GM21526 (cell line): ENCODE data around the gene XAB2.

Source experiments
- ATAC-seq: cut with Tn5 transposase; IDR thresholded peaks from one replicate; pipeline ENCODE4 v1.9.1; 2021; ENCODE audit warnings: moderate library complexity; ENCODE audit not compliant: unreplicated experiment, low FRiP score

The XAB2 gene

DNA sequence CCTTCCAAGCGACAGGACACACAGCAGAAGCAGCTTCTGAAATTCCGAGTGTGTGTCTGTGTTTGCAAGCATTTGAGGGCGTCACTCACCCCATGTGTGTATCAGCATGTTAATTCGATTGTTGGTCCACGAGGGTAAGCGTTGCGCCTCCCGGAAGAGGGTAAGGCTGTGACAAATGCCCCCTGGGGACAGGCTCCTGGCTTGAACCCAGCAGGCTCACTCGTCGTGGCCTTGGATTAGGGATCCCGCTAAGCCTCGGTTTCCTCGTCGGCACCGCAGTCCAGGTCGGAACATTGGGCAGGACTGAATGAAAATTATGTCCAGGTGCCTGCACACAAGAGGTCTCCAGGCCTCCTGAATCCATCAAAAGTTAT is 7.0 kb upstream of the XAB2 start:
- ATAC-seq: no peak

- ATAC-seq: no peak
Observed at GRCh38 chr19:7635670-7636069, 6.3 kb upstream of the XAB2 start.

- ATAC-seq: no peak
Observed at GRCh38 chr19:7633698-7634097, 4.4 kb upstream of the XAB2 start, which contains the start of gene PCP2. PCP2 (minus strand) TSS chr19:7633719; CDS start chr19:7633457, 262 bp downstream.

DNA sequence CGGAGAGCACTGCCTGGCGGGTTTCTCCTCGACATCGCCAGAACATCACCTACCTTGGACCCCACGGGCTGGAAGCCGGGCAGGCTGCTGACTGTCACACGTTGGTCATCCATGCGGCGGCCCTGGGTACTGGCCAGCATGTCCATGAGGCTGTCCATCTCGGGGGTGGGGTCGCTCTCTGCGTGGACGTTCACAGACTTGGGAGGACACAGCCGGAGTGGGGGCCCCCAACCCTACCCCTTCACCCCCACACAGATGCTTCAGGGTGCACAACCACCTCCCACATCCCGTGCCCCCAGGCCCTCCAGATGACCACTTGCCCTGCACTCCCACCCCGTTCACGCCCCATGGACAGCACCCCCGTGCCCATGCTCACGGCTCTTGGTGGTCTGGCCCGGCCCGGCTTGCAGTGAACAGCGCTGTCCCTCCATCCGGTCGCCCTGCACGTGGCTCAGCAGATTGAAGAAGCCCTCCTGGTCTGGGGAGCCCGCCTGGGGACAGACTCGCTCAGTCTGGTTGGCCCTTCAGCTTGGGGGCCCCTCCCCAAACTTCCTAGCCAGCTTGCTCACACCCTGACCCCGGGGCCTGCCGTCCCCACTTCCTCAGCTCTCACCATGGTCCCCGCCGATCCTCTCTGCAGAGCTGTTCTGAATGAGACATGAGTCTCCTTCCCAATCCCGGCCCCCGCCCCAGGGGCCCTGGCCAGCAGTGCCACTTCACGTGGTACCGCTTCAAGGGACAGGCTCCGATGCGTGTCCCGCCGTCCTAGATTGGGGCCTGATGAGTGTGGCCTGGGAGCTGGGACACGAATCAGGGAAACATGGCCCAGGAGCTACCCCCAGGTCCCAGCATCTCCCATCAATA is 3.2 kb upstream of the XAB2 start:
- ATAC-seq: no peak

DNA sequence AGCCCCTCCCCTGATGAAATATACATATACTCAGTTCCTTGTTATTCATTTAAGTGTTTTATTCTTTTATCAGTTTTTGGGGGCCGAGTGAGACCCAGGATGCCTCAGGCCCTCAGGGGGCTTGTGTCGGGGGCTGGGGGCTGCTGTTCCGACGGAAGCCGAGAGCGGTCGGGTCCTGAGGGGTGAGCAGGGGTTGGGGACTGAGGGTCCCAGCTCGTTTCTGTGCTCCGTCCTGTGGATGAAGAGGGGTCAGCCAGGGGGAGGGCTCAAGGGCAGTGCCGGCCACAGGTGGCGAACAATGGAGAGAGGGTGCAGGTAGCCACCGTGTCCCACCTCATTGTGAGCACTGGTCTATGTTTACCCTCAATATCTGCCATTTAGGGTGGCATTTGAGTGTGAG is 2.2 kb upstream of the XAB2 start:
- ATAC-seq: no peak

DNA sequence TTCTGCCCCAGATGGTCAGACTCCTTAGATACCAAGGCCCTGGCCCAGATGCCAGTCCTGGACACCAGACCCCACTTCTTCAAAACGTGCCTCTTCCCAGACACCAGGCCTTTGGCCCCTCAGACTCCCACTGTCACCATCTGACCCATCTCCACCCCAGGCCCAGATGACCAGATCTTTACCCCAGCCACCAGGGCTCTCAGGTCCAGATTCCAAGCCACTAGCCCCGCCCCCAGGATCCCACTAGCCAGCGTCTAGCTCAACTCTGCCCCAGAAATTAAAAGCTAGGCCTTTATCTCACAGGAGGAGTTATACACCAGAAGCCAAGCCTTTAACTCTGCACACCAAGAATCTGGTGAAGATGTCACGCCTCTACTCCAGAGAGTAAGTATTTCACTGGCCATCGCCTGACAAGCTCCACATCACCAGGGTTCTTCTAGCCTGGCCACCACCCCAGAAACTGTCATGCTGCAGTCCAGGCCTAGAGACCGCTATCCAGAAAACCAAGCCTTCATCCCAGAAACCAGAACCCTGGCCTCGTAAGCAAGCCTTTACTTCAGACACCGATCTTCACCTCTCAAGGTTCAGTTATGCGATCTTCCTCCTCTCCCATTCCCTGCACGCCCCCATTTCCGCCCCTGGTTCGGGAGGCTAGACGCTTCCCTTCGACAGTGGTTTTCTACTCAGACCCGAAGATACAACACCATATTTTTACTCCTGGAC is 595 bp downstream of the XAB2 start:
- ATAC-seq: no peak

- no peak for ATAC-seq
Observed at GRCh38 chr19:7627166-7627565, 2.2 kb downstream of the XAB2 start.

DNA sequence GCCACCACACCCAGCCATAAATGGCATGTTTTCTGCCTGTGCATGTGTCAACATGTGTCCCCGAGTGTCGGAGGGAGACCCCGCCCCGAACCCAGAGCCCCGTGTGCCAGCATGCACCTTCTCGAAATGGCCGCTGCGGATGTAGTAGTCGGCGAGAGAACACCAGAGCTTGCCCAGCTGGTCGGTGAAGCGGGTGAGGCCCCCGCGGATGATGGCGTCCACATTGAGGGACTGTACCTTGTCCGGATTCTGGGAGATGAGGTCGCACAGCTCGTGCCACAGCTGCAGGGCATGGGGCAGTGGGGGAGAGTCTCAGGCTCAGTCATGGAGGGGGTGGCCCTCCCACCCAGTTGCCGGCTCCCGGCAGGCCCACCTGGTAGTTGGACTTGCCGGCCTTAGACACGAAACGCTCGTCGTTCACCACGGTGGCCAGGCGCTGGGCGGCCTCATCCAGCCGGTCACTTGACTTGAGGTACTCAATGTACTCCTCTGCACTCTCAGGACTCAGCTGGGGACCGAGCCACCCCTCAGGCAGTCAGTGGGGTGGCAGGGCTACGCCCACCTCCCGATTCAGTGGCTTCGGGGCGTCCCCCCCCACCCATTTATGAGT is 3.5 kb downstream of the XAB2 start:
- no peak for ATAC-seq

GRCh38 chr19:7624810-7625209 is 4.5 kb downstream of the XAB2 start:
- no peak for ATAC-seq

DNA sequence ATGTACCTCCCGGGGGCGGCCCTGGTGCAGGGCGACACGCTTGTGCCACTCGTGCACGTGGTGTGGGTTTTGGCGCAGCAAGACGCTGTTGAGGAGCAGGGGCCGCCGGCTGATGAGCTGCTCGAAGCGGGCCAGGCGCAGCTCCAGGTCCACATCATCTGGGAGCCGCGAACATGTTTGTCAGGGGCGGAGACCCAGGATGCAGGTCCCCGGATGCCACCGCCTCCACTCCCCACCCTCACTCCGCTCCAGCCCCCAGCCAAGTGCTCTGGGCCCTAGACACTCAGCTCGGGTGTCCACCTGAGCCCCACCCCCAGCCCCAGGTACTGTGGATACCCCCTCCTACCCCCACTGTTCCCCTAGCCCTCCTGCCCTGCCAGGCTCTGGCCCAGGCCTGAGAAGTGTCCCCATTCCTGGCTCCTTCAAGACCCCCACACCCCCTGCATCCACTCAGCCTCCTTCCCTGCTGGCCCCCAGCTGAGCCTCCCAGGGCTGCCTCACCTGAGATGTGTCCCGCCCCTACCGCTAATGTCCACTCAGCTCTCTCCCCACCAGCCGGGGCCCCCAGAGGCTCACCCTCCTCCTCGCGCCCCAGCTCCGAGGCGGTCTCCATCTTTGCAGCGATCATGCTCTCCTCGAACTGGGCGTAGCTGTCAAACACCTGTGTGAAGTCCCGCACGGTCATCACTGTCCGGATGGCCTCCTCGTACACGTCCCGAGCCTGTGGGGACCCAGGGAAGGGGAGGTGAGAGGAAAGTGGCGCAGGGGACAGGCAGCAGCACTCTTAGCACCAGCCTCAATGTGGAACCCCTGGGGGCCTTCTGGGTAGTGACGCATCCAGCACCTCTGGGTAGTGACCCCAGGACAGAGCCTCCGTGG is 5.4 kb downstream of the XAB2 start:
- no peak for ATAC-seq

DNA sequence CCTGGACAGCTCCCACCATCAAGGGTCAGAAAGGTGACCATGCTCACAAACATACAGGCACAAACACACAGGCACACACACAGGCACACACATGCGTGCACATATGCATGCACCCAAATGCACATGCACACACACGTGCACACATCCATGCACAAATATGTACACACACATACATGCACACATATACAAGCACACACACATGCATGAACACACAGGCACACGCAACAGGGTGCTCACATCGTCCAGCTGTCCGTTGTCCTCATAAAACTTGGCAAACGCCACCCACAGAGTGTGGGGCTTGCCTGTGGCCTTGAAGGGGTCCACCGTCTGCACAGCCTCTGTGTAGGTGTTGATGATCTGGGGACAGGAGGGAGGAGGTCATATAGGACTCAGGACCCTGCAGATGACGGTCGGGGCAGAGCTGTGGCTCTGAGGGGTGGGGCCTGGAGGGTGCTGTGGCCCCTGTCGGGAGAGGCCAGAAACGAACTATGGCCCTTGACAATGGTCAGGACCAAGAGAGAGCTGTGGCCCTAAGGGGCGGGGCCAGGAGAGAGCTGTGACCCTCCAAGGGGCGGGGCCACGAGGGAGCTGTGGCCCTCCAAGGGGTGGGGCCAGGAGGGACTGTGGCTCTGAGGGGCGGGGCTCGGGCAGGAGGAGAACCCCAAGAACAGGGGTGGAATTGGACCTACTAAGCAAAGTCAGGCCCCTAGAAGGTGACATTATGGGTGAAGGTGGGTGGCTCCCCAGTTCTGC is 6.2 kb downstream of the XAB2 start:
- no peak for ATAC-seq

DNA sequence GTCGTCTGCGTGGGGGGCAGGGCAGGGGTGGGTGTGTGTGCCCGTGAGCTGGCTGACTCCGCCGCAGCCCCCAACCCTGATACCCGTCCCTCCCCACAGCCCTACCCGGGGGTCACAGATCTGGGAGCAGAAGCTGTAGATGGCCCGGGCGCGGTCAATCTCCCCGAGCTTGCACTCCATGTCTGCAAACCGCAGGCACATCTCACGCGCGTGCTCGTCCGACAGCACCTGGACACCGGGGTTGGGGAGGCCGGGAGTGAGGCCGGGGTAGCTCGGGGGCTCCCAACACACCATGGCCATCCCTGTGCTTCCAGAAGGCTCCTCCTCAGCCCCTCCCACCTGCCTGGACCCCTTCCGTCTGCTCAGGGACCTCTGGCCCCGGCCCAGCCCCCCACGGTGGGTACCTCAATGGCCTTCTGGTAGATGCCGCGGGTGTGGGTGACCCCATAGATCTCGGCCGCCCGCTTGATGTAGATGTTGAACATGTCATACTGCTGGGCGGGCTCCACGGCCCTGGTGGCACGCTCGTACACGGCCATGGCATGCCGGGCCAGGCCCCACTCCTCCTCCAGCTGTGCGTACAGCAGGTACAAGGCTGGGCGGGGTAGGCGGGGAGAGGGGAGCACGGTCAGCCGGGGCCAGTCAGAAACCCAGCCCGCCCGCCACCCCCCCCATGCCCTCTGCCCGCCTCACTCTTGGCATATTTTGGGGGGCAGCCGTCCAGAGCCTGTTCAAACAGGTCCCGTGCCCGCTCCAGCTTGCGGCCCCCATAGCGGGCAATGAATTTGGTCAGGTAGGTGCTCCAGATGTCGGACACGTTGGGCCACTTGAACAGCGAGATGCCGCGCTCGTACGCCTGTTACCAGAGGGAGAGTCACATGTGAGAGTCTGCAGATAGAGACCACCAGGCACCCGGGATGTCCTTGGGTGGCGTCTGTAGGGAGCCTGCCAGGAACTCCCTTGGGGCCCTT is 8.6 kb downstream of the XAB2 start:
- ATAC-seq: no peak

GRCh38 chr19:7619671-7620441 is 9.5 kb downstream of the XAB2 start:
- ATAC-seq: no peak

DNA sequence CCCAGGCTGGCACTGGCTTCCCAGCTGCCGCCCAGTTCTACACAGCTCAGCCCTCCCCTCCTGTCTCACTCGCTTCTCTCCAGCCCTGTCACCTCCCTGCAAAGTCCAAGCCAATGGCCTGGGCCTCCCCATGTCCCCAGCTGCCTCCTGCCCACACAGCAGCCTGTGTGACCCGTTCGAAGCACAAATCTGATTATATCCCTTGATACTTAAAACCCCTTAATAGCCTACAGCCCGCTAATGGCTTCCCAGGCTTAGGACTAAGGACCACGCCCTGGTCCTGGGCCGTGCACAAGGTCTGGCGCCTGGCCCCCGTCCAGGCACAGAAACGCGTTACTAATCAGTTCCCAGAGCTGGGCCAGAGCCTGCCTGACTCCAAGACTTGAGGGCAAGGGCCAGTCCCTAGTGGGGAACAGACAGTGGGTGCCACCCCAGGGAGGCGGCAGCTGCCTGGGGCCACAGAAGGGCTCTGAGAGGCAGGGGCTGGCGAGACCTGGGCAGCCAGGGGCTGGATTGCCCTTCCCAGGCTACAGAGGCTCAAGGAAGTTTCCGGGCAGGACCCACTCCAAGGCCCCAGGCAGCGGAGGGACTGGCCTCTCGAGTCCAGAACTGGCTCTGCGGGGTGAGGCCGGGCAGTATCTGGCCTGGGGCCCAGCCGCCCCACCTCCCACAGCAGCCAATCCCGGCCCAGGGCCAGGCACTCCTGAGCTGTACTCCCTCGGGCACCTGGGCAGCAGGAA is 10.4 kb downstream of the XAB2 start:
- ATAC-seq: no peak

- ATAC-seq: no peak
Observed at GRCh38 chr19:7618348-7618747, 11.0 kb downstream of the XAB2 start.

GRCh38 chr19:7617735-7618134 is 11.6 kb downstream of the XAB2 start:
- ATAC-seq: no peak

DNA sequence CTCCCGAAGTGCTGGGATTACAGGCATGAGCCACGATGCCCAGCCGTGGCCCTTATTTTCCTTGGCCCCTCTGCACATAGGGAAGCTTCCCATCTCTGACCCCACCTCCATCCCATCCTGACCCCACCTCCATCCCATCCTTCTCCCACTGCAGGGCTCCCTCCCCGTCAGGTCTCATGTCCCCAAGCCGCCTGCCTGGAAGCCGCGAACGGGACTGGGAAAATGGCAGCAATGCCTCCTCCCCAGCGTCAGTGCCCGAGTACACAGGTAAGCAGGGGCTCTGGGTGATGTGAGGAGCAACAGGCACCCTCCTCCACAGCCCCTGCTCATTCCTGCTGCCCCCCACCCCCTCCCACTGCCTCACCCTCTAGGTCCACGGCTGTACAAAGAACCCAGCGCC is 12.2 kb downstream of the XAB2 start:
- ATAC-seq: no peak
